LNCaP clone FGC (cell line): ENCODE data around the gene SMAD2.

Experiments
- DNase-seq: peaks from one replicate; pipeline ENCODE4 v3.0.0-alpha.2; 2011; ENCODE audit warnings: low read depth
- H3K4me3 ChIP-seq: 2 replicates; pipeline ENCODE4 v1.5.1; 2011; ENCODE audit warnings: mild to moderate bottlenecking, low read depth, low read length, control low read depth
- CTCF ChIP-seq: IDR thresholded peaks from 2 replicates; pipeline ENCODE4 v1.5.1; 2012; ENCODE audit warnings: mild to moderate bottlenecking; ENCODE audit not compliant: control insufficient read depth, insufficient read depth; ENCODE audit errors: extremely low read depth

Gene SMAD2

GRCh38 chr18:47793609-47794008 is 136.8 kb downstream of the SMAD2 start:
- no peak for DNase-seq
- no peak for TF ChIP-seq CTCF
- no peak overlapping the region for H3K4me3 ChIP-seq

- H3K4me3 ChIP-seq: no peak overlapping the region
- DNase-seq: no peak
- TF ChIP-seq CTCF: no peak
These were observed 138.9 kb downstream of the SMAD2 start for GRCh38 chr18:47791461-47791985.

- DNase-seq: no peak
- no peak for TF ChIP-seq CTCF
These were observed 140.4 kb downstream of the SMAD2 start for GRCh38 chr18:47790036-47790435.

GRCh38 chr18:47788621-47789020 is 141.8 kb downstream of the SMAD2 start:
- no peak for TF ChIP-seq CTCF
- H3K4me3 ChIP-seq: no peak overlapping the region
- DNase-seq: no peak

More at GRCh38 chr18:47790036-47790435, 140.4 kb downstream of the SMAD2 start:
- H3K4me3 ChIP-seq: no peak overlapping the region

- no peak overlapping the region for H3K4me3 ChIP-seq
- no peak for DNase-seq
- no peak for TF ChIP-seq CTCF
These were observed 148.9 kb downstream of the SMAD2 start for GRCh38 chr18:47781561-47781960.

- no peak overlapping the region for H3K4me3 ChIP-seq
- TF ChIP-seq CTCF: no peak
- DNase-seq: no peak
These were observed 150.3 kb downstream of the SMAD2 start for GRCh38 chr18:47780011-47780725.

GRCh38 chr18:47779381-47779780 is 151.1 kb downstream of the SMAD2 start:
- TF ChIP-seq CTCF: no peak
- H3K4me3 ChIP-seq: no peak overlapping the region
- DNase-seq: no peak
